HG03039 (cell line): ENCODE measurements around the gene CNTN4.
"Not testable (repeated sequence)": the region's sequence is repeated elsewhere in the genome, so short reads cannot be mapped to it uniquely, and the experiment has no call there.

ENCODE experiments used
- ATAC-seq: cut with Tn5 transposase; IDR thresholded peaks from one replicate; pipeline ENCODE4 v1.9.1; 2021; ENCODE audit warnings: mild to moderate bottlenecking, moderate library complexity; ENCODE audit not compliant: unreplicated experiment

Gene CNTN4

GRCh38 chr3:2098398-2099027 lies at the start of gene CNTN4:
TSS of gene CNTN4 (plus strand) at chr3:2098866.
- no peak for ATAC-seq

DNA sequence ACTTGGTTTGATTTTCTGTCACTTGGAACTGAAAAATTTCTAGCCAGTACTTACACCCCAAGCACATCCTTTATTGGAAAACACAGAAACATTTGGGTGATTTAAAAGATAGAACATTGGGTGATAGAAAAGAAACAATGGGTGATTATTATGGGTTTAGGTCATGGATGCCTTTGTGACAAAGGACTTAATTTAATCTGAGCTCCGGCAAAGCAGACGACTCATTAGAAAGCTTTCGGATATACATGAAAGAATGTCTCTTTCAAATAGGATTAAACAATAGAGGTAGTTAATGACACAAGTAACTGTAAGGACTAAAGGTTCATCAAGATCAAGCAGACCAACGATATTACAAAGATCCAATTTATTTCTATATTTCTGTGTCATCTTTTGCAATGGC lies 37.3 kb upstream of the CNTN4 start:
- no peak for ATAC-seq

DNA sequence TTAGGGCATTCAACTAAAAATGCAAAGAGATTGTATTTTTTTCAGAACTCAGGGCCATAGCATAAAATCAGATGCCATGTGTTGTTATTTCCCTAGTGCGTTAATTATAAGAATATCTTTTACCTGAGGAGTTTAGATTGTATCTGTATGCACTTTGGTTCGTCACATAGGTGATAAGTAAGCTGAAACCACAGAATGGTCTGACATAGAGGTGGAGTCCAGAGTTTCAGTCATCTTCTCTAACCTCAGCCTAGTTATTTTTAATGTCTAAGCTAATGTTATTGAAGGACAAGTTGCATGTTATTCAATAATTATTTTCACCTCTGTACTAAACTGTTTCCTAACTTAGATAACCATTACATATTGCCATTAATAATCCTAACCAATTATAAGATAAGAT lies 27.1 kb upstream of the CNTN4 start:
- no peak for ATAC-seq

DNA sequence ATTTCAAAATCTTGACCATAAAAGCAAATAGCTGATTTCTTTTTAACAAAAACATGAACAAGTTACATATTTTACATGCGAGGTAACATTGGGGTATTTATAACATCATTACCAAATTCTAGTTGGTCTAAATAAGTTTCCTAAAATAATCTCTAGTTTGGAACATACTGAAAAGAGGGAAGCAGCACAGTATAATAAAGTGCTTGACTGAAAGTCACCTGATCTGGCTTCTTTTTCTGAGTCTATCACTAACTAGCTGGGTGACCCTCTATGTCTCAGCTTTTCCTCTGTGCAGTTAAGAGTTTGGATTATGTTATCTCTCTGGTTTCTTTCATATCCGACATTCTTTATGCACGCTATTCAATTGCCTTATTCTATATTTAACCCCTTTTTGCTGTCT lies 19.8 kb upstream of the CNTN4 start:
- ATAC-seq: no peak

GRCh38 chr3:2082871-2083480 lies 15.7 kb upstream of the CNTN4 start:
- no peak for ATAC-seq

GRCh38 chr3:2083558-2083957 lies 15.1 kb upstream of the CNTN4 start:
- not testable (repeated sequence) for ATAC-seq

- no peak for ATAC-seq
Observed at GRCh38 chr3:2090095-2090911, 8.4 kb upstream of the CNTN4 start.

GRCh38 chr3:2092758-2093157 lies 5.9 kb upstream of the CNTN4 start:
- ATAC-seq: no peak

DNA sequence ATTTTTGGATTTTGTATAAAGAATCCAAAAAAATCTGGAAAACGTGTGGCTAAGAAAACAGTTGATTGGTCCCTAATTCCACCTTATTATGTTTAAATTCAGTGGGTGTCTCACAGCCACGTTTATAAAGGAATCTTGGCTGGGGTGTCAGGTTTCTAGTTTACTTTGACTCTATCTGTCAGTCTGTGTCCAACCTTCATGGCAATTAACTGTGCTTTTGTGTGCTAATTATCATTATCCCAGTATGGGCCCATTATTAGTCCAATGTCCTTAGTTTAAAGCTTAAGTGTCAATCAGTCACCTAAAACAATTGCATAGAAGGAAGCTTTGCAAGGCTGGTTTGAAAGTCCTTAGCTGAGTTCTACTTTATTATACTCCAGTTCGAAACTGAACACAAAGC lies 3.7 kb upstream of the CNTN4 start:
- ATAC-seq: no peak

DNA sequence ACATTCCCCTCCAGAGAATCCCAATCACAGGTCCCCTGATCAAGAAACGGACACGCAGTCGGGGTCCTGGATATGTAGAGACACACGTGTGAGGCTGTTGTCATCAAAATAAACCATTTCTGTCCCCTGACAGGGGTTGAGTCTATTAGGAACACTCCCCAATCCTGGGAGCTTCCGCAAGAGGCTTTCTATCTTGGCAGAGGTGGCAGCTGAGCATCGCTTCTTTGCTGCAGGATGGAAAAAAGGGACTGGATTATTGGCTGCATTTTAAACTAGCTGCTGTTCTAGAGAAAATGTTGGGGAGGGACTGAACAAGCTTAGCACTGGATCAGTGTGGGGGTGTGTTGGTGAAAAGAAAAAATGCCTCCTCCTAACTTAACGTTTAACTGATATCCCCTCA lies 2.5 kb upstream of the CNTN4 start:
- no peak for ATAC-seq

- ATAC-seq: no peak
Observed at GRCh38 chr3:2097641-2098191, 950 bp upstream of the CNTN4 start.

GRCh38 chr3:2099028-2099671 lies 484 bp downstream of the CNTN4 start:
- no peak for ATAC-seq

GRCh38 chr3:2099779-2100191 lies 1.1 kb downstream of the CNTN4 start:
- no peak for ATAC-seq

DNA sequence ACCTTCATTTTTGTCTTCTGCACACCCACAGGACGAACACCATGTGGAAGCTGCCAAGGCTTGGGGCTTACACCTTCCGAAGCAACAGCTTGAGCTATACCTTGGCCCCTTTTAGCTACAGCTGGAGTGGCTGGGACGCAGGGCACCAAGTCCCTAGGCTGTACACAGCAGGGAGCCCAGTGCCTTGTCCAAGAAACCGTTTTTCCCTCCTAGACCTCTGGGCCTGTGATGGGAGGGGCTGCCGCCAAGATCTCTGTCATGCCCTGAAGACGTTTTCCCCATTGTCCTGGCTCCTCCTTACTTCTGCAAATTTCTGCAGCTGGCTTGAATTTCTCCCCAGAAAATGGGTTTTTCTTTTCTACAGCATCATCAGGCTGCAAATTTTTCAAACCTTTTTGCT lies 7.8 kb downstream of the CNTN4 start:
- ATAC-seq: no peak

DNA sequence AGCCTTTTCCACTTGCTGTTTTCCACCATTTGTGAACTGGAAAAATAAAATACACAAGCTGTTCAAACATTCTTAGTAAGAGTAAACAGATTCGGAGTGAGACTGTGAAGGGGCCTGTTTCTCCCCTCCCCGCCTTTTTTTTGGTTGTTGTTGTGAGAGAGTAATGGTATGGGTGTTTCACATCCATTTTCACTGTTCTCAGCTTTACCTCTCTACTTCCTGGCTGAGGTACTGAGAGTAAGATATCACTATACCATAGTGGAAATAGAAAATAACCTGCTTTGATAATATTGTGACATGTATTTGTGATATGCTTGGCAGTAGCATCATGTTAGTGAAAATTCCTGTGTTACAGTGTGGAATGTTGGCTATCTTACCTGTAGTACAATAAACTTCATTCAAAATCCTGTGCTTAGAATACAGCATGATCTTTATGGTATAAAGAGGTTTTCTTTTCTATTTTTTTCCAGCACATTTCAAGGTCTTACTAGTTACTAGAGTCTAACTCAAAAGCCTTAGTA lies 12.0 kb downstream of the CNTN4 start:
- no peak for ATAC-seq

GRCh38 chr3:2114617-2115275 lies 16.1 kb downstream of the CNTN4 start:
- no peak for ATAC-seq

DNA sequence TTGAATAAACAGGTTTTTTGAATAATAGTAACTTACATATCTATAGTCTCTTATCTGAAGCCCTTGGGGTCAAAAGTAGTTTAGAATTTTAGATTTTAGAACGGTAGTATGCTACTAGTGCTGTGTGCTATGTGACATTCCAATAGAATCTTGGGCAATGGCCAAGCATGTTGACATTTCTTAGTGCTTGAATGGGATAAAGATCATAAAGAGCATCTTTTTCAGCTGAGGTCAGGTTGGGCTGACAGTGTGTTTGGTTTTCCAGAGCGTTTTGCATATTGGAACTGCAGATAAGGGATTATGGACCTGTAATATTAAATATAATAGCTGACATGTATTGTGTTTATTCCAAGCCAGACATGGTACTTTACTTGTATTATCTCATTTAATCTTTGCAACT lies 32.1 kb downstream of the CNTN4 start:
- ATAC-seq: no peak

GRCh38 chr3:2133146-2133545 lies 34.5 kb downstream of the CNTN4 start:
- no peak for ATAC-seq

DNA sequence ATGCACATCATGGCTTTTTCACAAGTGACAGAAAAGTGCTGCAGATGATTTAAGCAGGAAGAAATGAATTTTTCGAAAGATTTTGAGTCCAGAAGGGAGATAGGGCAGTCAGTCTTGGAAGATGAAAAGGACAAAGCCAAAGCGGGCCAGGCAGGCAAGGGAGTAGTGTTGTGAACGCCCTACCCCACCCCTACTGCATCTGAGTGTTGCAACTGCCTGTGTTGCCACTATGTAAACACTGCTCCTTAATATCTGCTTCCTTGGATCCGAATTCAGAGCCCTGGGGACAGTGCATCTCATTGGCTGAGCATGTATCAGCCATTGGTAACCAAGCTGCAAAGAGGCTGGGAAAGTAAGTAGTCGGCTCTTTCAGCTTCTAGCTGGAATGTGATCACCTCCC lies 39.0 kb downstream of the CNTN4 start:
- ATAC-seq: no peak

DNA sequence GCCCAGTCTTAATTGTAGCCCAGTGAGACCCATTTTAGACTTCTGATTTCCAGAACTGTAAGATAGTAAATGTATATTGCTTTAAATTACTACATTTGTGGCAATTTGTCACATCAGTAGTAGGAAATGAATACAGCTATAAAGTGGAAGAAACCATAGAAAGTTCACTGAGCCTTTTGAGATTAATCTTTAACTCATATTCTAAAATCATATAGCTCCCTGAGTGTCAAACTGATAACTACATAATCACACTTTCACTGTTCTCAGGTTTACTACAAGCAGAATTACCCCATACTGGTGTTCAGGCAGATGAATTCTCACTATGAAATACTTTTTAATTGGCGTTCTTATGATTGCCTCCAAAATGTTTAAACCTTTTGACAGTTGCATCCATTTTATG lies 42.8 kb downstream of the CNTN4 start:
- ATAC-seq: no peak
